GM23338 (cell line): ENCODE measurements around the gene NLRC5. TPM values are rescaled to one million over a fixed set of nuclear protein-coding genes. Genes with fewer than 3 reads are reported as not detected.

Experiments
- ATAC-seq: fragments of 200-7000 bp; cut with Tn5 transposase; 3 replicates; pipeline ENCODE4 v1.9.1; 2020
- DNase-seq: peaks from one replicate; pipeline ENCODE4 v3.0.0-alpha.2; 2015; ENCODE audit warnings: low spot score
- H2AFZ ChIP-seq: fragments of 200-600 bp; sonication (generic); 2 replicates; pipeline ENCODE4 v1.8.0; 2016; ENCODE audit warnings: antibody characterized with exemption, mild to moderate bottlenecking, moderate library complexity
- H3F3A ChIP-seq: fragments of 200-600 bp; sonication (generic); replicated peaks from 2 replicates; pipeline ENCODE4 v1.8.0; 2017; ENCODE audit warnings: antibody characterized with exemption, mixed run types, low read depth
- H3K27ac ChIP-seq: fragments of 200-600 bp; sonication (generic); 2 replicates; pipeline ENCODE4 v1.6.1; 2016; ENCODE audit warnings: low read depth
- H3K27me3 ChIP-seq: fragments of 200-600 bp; sonication (generic); 2 replicates; pipeline ENCODE4 v1.8.0; 2016; ENCODE audit warnings: mild to moderate bottlenecking, mixed run types, moderate library complexity; ENCODE audit not compliant: insufficient read depth
- H3K36me3 ChIP-seq: fragments of 200-600 bp; sonication (generic); 2 replicates; pipeline ENCODE4 v1.8.0; 2016; ENCODE audit warnings: mild to moderate bottlenecking; ENCODE audit not compliant: insufficient read depth
- H3K4me1 ChIP-seq: fragments of 200-600 bp; sonication (generic); 2 replicates; pipeline ENCODE4 v1.8.0; 2016; ENCODE audit warnings: mild to moderate bottlenecking, moderate library complexity; ENCODE audit not compliant: insufficient read depth
- H3K4me2 ChIP-seq: fragments of 200-600 bp; sonication (generic); 2 replicates; pipeline ENCODE4 v1.7.1; 2017; ENCODE audit warnings: mixed run types
- H3K4me3 ChIP-seq: fragments of 200-600 bp; sonication (generic); 2 replicates; pipeline ENCODE4 v1.6.1; 2016; ENCODE audit warnings: mixed run types
- H3K79me2 ChIP-seq: fragments of 200-600 bp; sonication (generic); replicated peaks from 2 replicates; pipeline ENCODE4 v1.8.0; 2017; ENCODE audit warnings: mild to moderate bottlenecking; ENCODE audit not compliant: insufficient read depth
- H3K9me2 ChIP-seq: fragments of 200-600 bp; sonication (generic); 2 replicates; pipeline ENCODE4 v1.8.0; 2017; ENCODE audit not compliant: insufficient read depth
- H4K20me1 ChIP-seq: fragments of 200-600 bp; sonication (generic); replicated peaks from 2 replicates; pipeline ENCODE4 v1.8.0; 2017; ENCODE audit warnings: mild to moderate bottlenecking; ENCODE audit not compliant: insufficient read depth
- H3K27ac Mint-ChIP-seq: 2 replicates; pipeline ENCODE4 v1.8.0; 2020; ENCODE audit warnings: inconsistent platforms, mild to moderate bottlenecking, moderate library complexity, mixed read lengths
- H3K27me3 Mint-ChIP-seq: 3 replicates; pipeline ENCODE4 v1.8.0; 2022; ENCODE audit warnings: low read depth, mild to moderate bottlenecking, moderate library complexity, mixed read lengths, inconsistent platforms; ENCODE audit not compliant: insufficient read depth, poor library complexity
- H3K36me3 Mint-ChIP-seq: 3 replicates; pipeline ENCODE4 v1.8.0; 2021; ENCODE audit warnings: low read depth, mild to moderate bottlenecking, inconsistent platforms, moderate library complexity, mixed read lengths
- H3K4me1 Mint-ChIP-seq: 3 replicates; pipeline ENCODE4 v1.8.0; 2020; ENCODE audit warnings: mild to moderate bottlenecking, inconsistent platforms, mixed read lengths
- H3K4me3 Mint-ChIP-seq: 3 replicates; pipeline ENCODE4 v1.8.0; 2021; ENCODE audit warnings: moderate library complexity, mild to moderate bottlenecking, inconsistent platforms, mixed read lengths
- H3K9me3 Mint-ChIP-seq: 3 replicates; pipeline ENCODE4 v1.8.0; 2020; ENCODE audit warnings: moderate library complexity, mild to moderate bottlenecking, inconsistent platforms, mixed read lengths
- JUNB ChIP-seq: IDR thresholded peaks from one replicate; pipeline ENCODE4 v1.6.1; 2016; ENCODE audit warnings: antibody characterized with exemption; ENCODE audit not compliant: unreplicated experiment
- NANOG ChIP-seq: IDR thresholded peaks from 2 replicates; pipeline ENCODE4 v1.6.1; 2016; ENCODE audit warnings: antibody characterized with exemption, borderline replicate concordance
- REST ChIP-seq: IDR thresholded peaks from one replicate; pipeline ENCODE4 v1.6.1; 2018; ENCODE audit warnings: antibody characterized with exemption; ENCODE audit not compliant: unreplicated experiment
- STAT1 ChIP-seq: IDR thresholded peaks from one replicate; pipeline ENCODE4 v1.6.1; 2016; ENCODE audit warnings: antibody characterized with exemption; ENCODE audit not compliant: unreplicated experiment
- ZNF462 ChIP-seq: fragments of 250-450 bp; sonication (Bioruptor Pico); IDR thresholded peaks from 2 replicates; pipeline ENCODE4 v1.5.0; 2020; ENCODE audit warnings: mild to moderate bottlenecking, moderate library complexity
- polyA plus RNA-seq: library from polyadenylated mRNA; unstranded; fragments of >200 nt; fragmentation: Nextera tagmentation; extraction: Ambion mirVana; gene quantifications from 2 replicates; pipeline ENCODE4 v1.2.1, GENCODE V29; 2016
- total RNA-seq: library from RNA; depleted of rRNA; stranded (reverse); fragments of >200 nt; shearing (Covaris generic); gene quantifications from 2 replicates; pipeline ENCODE4 v1.2.3, GENCODE V29; 2014

Gene NLRC5
- total and polyA plus RNA-seq, 2 experiments from 2014 or later, result 2.3 to 3.9 TPM

DNA sequence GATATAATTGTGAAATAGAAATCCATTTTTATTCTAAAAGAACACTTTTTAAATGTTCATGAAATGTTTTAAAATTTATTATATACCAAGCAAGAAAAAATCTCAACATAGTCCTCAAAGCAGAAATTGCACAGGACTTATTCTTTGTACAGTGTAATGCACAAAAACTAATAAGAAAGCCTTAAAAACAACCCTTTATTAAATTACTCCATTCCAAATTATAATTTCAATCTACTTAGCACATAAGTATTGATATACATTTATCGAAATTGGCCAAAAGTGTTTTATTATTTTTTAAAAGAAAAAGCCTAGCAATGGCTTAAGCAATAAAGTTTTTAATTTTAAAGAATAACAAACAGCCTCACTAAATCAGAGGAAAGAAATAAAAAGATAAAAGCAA lies 19.1 kb downstream of the NLRC5 start (continued):
- TF ChIP-seq ZNF462 (CRISPR knock-in tag) (no peak), NANOG (no peak)

- no peaks in the 10 kb centered on the region for H4K20me1 ChIP-seq
- ATAC-seq (no peak), DNase-seq (no peak)
- H3K27me3 ChIP-seq, result no peaks in the 10 kb centered on the region
- no peaks in the 10 kb centered on the region for H3K9me2 ChIP-seq
- Mint-ChIP-seq H3K36me3 (no peaks in the 10 kb centered on the region), H3K4me3 (no peak overlapping the region), H3K4me1 (peaks cover 16% of the 10 kb centered on the region), H3K9me3 (no peaks in the 10 kb centered on the region), H3K27me3 (peaks cover 3% of the 10 kb centered on the region), H3K27ac (no peak overlapping the region)
- H3K36me3 ChIP-seq, result no peaks in the 10 kb centered on the region
- H3K4me1 ChIP-seq, result peaks cover 5% of the 10 kb centered on the region
- H3K4me3 ChIP-seq, result no peak overlapping the region
- no peak overlapping the region for H3K27ac ChIP-seq
- H2AFZ ChIP-seq, result no peak overlapping the region
- H3K79me2 ChIP-seq, result no peaks in the 10 kb centered on the region
- no peak overlapping the region for H3K4me2 ChIP-seq
- H3F3A ChIP-seq, result no peaks in the 10 kb centered on the region
- no peak for TF ChIP-seq ZNF462 (CRISPR knock-in tag)
- TF ChIP-seq REST, result no peak
- no peak for TF ChIP-seq JUNB
- TF ChIP-seq STAT1, result no peak
Measured at GRCh38 chr16:57009643-57010170, 20.4 kb downstream of the NLRC5 start.
